H9 (cell line): ENCODE data around the gene CPB2. TPM values are rescaled to one million over a fixed set of nuclear protein-coding genes. Genes with fewer than 3 reads are reported as not detected.

ENCODE experiments used
- DNase-seq: peaks from one replicate; pipeline ENCODE4 v3.0.0-alpha.2; 2017
- H2AFZ ChIP-seq: one replicate; pipeline ENCODE4 v1.6.1; 2013; ENCODE audit warnings: mild to moderate bottlenecking, low read length, control low read depth, moderate library complexity
- H2AK5ac ChIP-seq: 2 replicates; pipeline ENCODE4 v1.6.1; 2013; ENCODE audit warnings: low read length, control low read depth, mixed read lengths; ENCODE audit not compliant: insufficient read length
- H2BK120ac ChIP-seq: one replicate; pipeline ENCODE4 v1.6.1; 2013; ENCODE audit warnings: low read depth, mild to moderate bottlenecking, low read length, control low read depth, inconsistent platforms; ENCODE audit not compliant: poor library complexity, severe bottlenecking
- H2BK12ac ChIP-seq: 2 replicates; pipeline ENCODE4 v1.6.1; 2013; ENCODE audit warnings: low read length, control low read depth, mixed read lengths, low read depth; ENCODE audit not compliant: insufficient read length
- H2BK15ac ChIP-seq: 2 replicates; pipeline ENCODE4 v1.6.1; 2013; ENCODE audit warnings: low read depth, low read length, control low read depth
- H2BK20ac ChIP-seq: one replicate; pipeline ENCODE4 v1.6.1; 2013; ENCODE audit warnings: low read depth, mild to moderate bottlenecking, low read length, control low read depth, inconsistent platforms; ENCODE audit not compliant: poor library complexity, severe bottlenecking
- H2BK5ac ChIP-seq: 2 replicates; pipeline ENCODE4 v1.6.1; 2013; ENCODE audit warnings: low read length, control low read depth, mixed read lengths; ENCODE audit not compliant: insufficient read length
- H3K14ac ChIP-seq: 2 replicates; pipeline ENCODE4 v1.6.1; 2013; ENCODE audit warnings: low read length, control low read depth; ENCODE audit not compliant: insufficient read depth
- H3K18ac ChIP-seq: 2 replicates; pipeline ENCODE4 v1.6.1; 2013; ENCODE audit warnings: low read depth, mild to moderate bottlenecking, mixed read lengths, low read length, control low read depth; ENCODE audit not compliant: insufficient read length
- H3K23ac ChIP-seq: 2 replicates; pipeline ENCODE4 v1.6.1; 2013; ENCODE audit warnings: low read length, control low read depth, mixed read lengths, low read depth; ENCODE audit not compliant: insufficient read length
- H3K23me2 ChIP-seq: 2 replicates; pipeline ENCODE4 v1.6.1; 2013; ENCODE audit warnings: low read depth, mild to moderate bottlenecking, mixed read lengths, low read length, control low read depth; ENCODE audit not compliant: insufficient read length, poor library complexity, severe bottlenecking
- H3K27ac ChIP-seq: 2 replicates; pipeline ENCODE4 v1.5.1; 2013; ENCODE audit warnings: low read length, control low read depth, mixed read lengths, low read depth; ENCODE audit not compliant: insufficient read length
- H3K27me3 ChIP-seq: 2 replicates; pipeline ENCODE4 v1.6.1; 2013; ENCODE audit warnings: low read length, control low read depth, inconsistent platforms; ENCODE audit not compliant: insufficient read depth
- H3K4ac ChIP-seq: 2 replicates; pipeline ENCODE4 v1.6.1; 2013; ENCODE audit warnings: low read depth, mild to moderate bottlenecking, control low read depth, inconsistent platforms, low read length, moderate library complexity
- H3K4me1 ChIP-seq: 2 replicates; pipeline ENCODE4 v1.6.1; 2013; ENCODE audit warnings: low read length, control low read depth, inconsistent platforms; ENCODE audit not compliant: insufficient read depth
- H3K4me2 ChIP-seq: 2 replicates; pipeline ENCODE4 v1.6.1; 2013; ENCODE audit warnings: low read length, control low read depth, mixed read lengths; ENCODE audit not compliant: insufficient read length, insufficient read depth
- H3K56ac ChIP-seq: 2 replicates; pipeline ENCODE4 v1.6.1; 2013; ENCODE audit warnings: low read depth, mild to moderate bottlenecking, mixed read lengths, low read length, control low read depth; ENCODE audit not compliant: insufficient read length
- H3K79me1 ChIP-seq: 2 replicates; pipeline ENCODE4 v1.6.1; 2013; ENCODE audit warnings: low read depth, mild to moderate bottlenecking, moderate library complexity, low read length, control low read depth, inconsistent platforms; ENCODE audit not compliant: insufficient read depth, poor library complexity, severe bottlenecking
- H3K79me2 ChIP-seq: 2 replicates; pipeline ENCODE4 v1.6.1; 2013; ENCODE audit warnings: low read length, control low read depth, inconsistent platforms; ENCODE audit not compliant: insufficient read depth
- H3K9ac ChIP-seq: 2 replicates; pipeline ENCODE4 v1.6.1; 2013; ENCODE audit warnings: low read length, control low read depth, mixed read lengths; ENCODE audit not compliant: insufficient read length; ENCODE audit errors: extremely low read depth
- H3K9me3 ChIP-seq: one replicate; pipeline ENCODE4 v1.6.1; 2013; ENCODE audit warnings: low read depth, low read length, inconsistent platforms; ENCODE audit not compliant: control insufficient read depth
- H3T11ph ChIP-seq: one replicate; pipeline ENCODE4 v1.6.1; 2013; ENCODE audit warnings: mild to moderate bottlenecking, low read length, control low read depth, inconsistent platforms
- H4K20me1 ChIP-seq: one replicate; pipeline ENCODE4 v1.6.1; 2013; ENCODE audit not compliant: control insufficient read depth, insufficient read length, insufficient read depth
- H4K5ac ChIP-seq: 2 replicates; pipeline ENCODE4 v1.6.1; 2013; ENCODE audit warnings: low read depth, mild to moderate bottlenecking, mixed read lengths, low read length, control low read depth; ENCODE audit not compliant: insufficient read length
- H4K8ac ChIP-seq: replicated peaks from 2 replicates; pipeline ENCODE4 v1.6.1; 2013; ENCODE audit warnings: low read length, control low read depth, mixed read lengths, low read depth; ENCODE audit not compliant: insufficient read length
- H4K91ac ChIP-seq: 2 replicates; pipeline ENCODE4 v1.6.1; 2013; ENCODE audit warnings: low read depth, mild to moderate bottlenecking, moderate library complexity, mixed read lengths, low read length, control low read depth; ENCODE audit not compliant: insufficient read length
- H3K27ac Mint-ChIP-seq, 3 experiments: 2 replicates in 2 of 3; 3 replicates in 1 of 3; pipeline ENCODE4 v1.8.0; 2020 to 2021; ENCODE audit warnings: mixed read lengths in 3 of 3, mild to moderate bottlenecking in 1 of 3, moderate library complexity in 1 of 3
- H3K27me3 Mint-ChIP-seq: 2 replicates; pipeline ENCODE4 v1.8.0; 2021; ENCODE audit warnings: low read depth, mild to moderate bottlenecking, moderate library complexity, mixed read lengths
- H3K36me3 Mint-ChIP-seq, 3 experiments: 2 replicates in 2 of 3; 3 replicates in 1 of 3; pipeline ENCODE4 v1.8.0; 2020 to 2021; ENCODE audit warnings: low read depth in 3 of 3, mixed read lengths in 3 of 3; ENCODE audit not compliant: insufficient read depth in 1 of 3
- H3K4me1 Mint-ChIP-seq, 2 experiments: 2 replicates each; pipeline ENCODE4 v1.8.0; 2020; ENCODE audit warnings: mixed read lengths in 2 of 2
- H3K4me3 Mint-ChIP-seq, 2 experiments: 2 replicates in 1 of 2; 3 replicates in 1 of 2; pipeline ENCODE4 v1.8.0; 2020 to 2021; ENCODE audit warnings: mild to moderate bottlenecking in 2 of 2, mixed read lengths in 2 of 2, moderate library complexity in 1 of 2
- H3K9me3 Mint-ChIP-seq, 2 experiments: 2 replicates in 1 of 2; 3 replicates in 1 of 2; pipeline ENCODE4 v1.8.0; 2020; ENCODE audit warnings: mild to moderate bottlenecking in 2 of 2, mixed read lengths in 2 of 2, moderate library complexity in 1 of 2
- CTCF ChIP-seq: fragments of 200-600 bp; sonication (generic); conservative IDR thresholded peaks from 3 replicates; pipeline ENCODE4 v1.8.0; 2021; ENCODE audit warnings: antibody characterized with exemption, mild to moderate bottlenecking
- WGBS: extraction: QIAGEN DNeasy Blood & Tissue Kit; methylation state at CpG from one replicate; pipeline ENCODE4 v1.1.7; 2013; ENCODE audit warnings: missing lambda C conversion rate, low lambda C conversion rate, mixed read lengths; ENCODE audit not compliant: insufficient read length; ENCODE audit errors: extremely low coverage; 5-methylcytosine and 5-hydroxymethylcytosine counted together
- total RNA-seq: library from RNA; stranded (reverse); gene quantifications from 2 replicates; pipeline ENCODE4 v1.2.1, GENCODE V29; 2021

Gene CPB2
- total RNA-seq, 1 experiment from 2014 or later: not detected

- Mint-ChIP-seq H3K4me1 (no peaks in the 10 kb centered on the region), H3K9me3 (no peaks in the 10 kb centered on the region), H3K36me3 (no peaks in the 10 kb centered on the region), H3K27me3 (no peaks in the 10 kb centered on the region), H3K4me3 (no peak overlapping the region), H3K27ac (no peak overlapping the region)
- no peak overlapping the region for H3K27ac ChIP-seq
- no peak overlapping the region for H2AK5ac ChIP-seq
- H4K91ac ChIP-seq: no peak overlapping the region
- no peak overlapping the region for H4K8ac ChIP-seq
- no peaks in the 10 kb centered on the region for H3K79me1 ChIP-seq
- no peak overlapping the region for H3K18ac ChIP-seq
- H3K27me3 ChIP-seq: no peaks in the 10 kb centered on the region
- H3K9me3 ChIP-seq: no peaks in the 10 kb centered on the region
- H2BK15ac ChIP-seq: no peak overlapping the region
- H4K20me1 ChIP-seq: no peaks in the 10 kb centered on the region
- H2BK5ac ChIP-seq: no peak overlapping the region
- H3K23me2 ChIP-seq: no peaks in the 10 kb centered on the region
- no peak overlapping the region for H2BK120ac ChIP-seq
- no peak overlapping the region for H2BK12ac ChIP-seq
- H3K4me2 ChIP-seq: no peak overlapping the region
- H4K5ac ChIP-seq: no peak overlapping the region
- peak; percentile 86 for TF ChIP-seq CTCF
- H2BK20ac ChIP-seq: no peak overlapping the region
- H3K79me2 ChIP-seq: no peaks in the 10 kb centered on the region
- no peak overlapping the region for H3T11ph ChIP-seq
- peak; percentile 79 for DNase-seq
- no peak overlapping the region for H2AFZ ChIP-seq
- H3K4ac ChIP-seq: no peak overlapping the region
- H3K9ac ChIP-seq: no peak overlapping the region
- no CpG with 5 or more reads among the region's 6 CpGs for WGBS
- no peak overlapping the region for H3K14ac ChIP-seq
- no peaks in the 10 kb centered on the region for H3K4me1 ChIP-seq
- H3K23ac ChIP-seq: no peak overlapping the region
- no peak overlapping the region for H3K56ac ChIP-seq
These were observed 21.9 kb upstream of the CPB2 start for GRCh38 chr13:46126552-46127357.
